AG10803 (cell line): Measurements from ENCODE around the gene TAF11L5.
"Not testable (repeated sequence)": the region's sequence is repeated elsewhere in the genome, so short reads cannot be mapped to it uniquely, and the experiment has no call there.

Experiments used
- DNase-seq: peaks from one replicate; pipeline ENCODE4 v3.0.0; 2010; ENCODE audit warnings: low read depth
- H3K4me3 ChIP-seq: 2 replicates; pipeline ENCODE4 v1.5.1; 2011; ENCODE audit warnings: mild to moderate bottlenecking, low read length, control low read depth
- TF ChIP-seq, protein P1 (sequence below): conservative IDR thresholded peaks from 2 replicates; pipeline ENCODE4 v1.5.1; 2011; ENCODE audit warnings: mild to moderate bottlenecking, low read length, control low read depth, inconsistent platforms

The TAF11L5 gene

GRCh38 chr5:17497446-17497845 is 27.6 kb upstream of the TAF11L5 start:
- TF ChIP-seq, protein P1, sequence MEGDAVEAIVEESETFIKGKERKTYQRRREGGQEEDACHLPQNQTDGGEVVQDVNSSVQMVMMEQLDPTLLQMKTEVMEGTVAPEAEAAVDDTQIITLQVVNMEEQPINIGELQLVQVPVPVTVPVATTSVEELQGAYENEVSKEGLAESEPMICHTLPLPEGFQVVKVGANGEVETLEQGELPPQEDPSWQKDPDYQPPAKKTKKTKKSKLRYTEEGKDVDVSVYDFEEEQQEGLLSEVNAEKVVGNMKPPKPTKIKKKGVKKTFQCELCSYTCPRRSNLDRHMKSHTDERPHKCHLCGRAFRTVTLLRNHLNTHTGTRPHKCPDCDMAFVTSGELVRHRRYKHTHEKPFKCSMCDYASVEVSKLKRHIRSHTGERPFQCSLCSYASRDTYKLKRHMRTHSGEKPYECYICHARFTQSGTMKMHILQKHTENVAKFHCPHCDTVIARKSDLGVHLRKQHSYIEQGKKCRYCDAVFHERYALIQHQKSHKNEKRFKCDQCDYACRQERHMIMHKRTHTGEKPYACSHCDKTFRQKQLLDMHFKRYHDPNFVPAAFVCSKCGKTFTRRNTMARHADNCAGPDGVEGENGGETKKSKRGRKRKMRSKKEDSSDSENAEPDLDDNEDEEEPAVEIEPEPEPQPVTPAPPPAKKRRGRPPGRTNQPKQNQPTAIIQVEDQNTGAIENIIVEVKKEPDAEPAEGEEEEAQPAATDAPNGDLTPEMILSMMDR = no peak
- no peak for DNase-seq
- no peak overlapping the region for H3K4me3 ChIP-seq

- DNase-seq, H3K4me3 ChIP-seq: not testable (repeated sequence)
Measured at GRCh38 chr5:17497931-17498330, 27.1 kb upstream of the TAF11L5 start, which contains the start of gene TAF11L2. Gene TAF11L2 (plus strand): TSS chr5:17498231.

GRCh38 chr5:17511775-17512325 is 13.2 kb upstream of the TAF11L5 start:
- H3K4me3 ChIP-seq = no peak overlapping the region
- TF ChIP-seq, protein P1 = no peak
- no peak for DNase-seq

DNA sequence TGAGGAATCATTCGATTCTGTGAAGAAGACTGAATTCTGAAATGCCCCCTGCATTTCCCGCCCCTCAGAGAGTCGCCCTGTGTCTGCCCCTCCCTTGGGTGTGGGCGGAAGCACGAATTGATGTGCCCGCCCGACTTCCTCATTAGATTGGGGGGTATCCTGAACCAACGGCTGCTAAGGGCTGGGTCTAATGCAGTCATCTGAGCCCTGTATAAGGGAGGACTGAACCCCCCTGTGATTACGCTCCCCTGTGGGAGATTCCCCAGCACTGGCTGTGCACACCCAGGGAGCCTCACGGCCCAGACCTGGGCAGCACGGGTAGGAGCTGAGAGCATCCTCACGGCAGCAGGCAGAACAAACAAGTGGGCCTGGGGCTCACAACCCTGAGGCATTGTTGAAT is 7.5 kb upstream of the TAF11L5 start:
- not testable (repeated sequence) for DNase-seq, H3K4me3 ChIP-seq

- not testable (repeated sequence) for H3K4me3 ChIP-seq, DNase-seq
Measured at GRCh38 chr5:17518067-17518466, 7.0 kb upstream of the TAF11L5 start, which contains the start of gene TAF11L3. Gene TAF11L3 (plus strand): TSS chr5:17518367.

GRCh38 chr5:17519508-17519907 is 5.5 kb upstream of the TAF11L5 start:
- DNase-seq, H3K4me3 ChIP-seq: not testable (repeated sequence)

- H3K4me3 ChIP-seq, DNase-seq: not testable (repeated sequence)
Measured at GRCh38 chr5:17521501-17521900, 3.5 kb upstream of the TAF11L5 start, which contains the start of gene TAF11L4. Gene TAF11L4 (plus strand): TSS chr5:17521801.

DNA sequence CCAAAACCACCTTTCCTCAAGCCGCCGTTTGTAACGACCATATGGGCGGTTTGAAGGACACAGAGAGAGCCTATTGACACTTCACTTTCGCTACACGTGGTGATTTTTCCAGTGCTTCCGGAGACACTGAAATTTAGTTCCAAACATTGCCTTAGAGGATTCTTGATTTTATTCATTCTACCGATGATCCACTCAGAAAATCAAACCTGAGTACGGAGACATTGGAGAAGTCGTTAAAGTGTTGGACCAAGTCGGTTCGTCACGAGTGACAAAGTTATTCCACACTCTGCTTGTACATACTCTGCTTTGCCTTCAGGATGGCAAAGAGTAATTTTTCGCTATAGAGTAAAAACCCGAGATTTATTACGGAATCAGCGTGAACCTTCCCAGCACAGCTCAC is 1.5 kb downstream of the TAF11L5 start:
- DNase-seq = peak; percentile 2

DNA sequence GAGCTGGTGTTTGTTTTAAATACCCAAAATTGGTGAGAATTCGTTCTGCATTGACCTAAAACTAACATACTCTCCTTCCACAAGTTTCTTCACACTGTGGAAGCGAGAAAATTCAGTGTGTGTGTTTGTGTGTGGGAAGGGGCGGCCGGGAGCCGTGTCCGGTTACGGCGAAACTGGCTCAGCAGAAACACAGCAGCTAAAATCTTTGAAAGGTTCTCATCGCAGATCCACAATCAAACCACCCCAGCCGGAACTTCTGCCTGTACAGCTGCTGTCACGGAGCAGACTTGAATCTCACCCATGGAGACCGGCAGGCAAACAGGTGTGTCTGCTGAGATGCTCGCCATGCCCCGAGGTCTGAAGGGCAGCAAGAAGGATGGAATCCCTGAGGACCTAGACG is 3.3 kb downstream of the TAF11L5 start, which contains the start of gene TAF11L6:
TSS of gene TAF11L6 (plus strand) at position 301 of the 400 bp plus-strand sequence.
- H3K4me3 ChIP-seq, DNase-seq: not testable (repeated sequence)

More for the DNA sequence above, 1.5 kb downstream of the TAF11L5 start:
- H3K4me3 ChIP-seq = not testable (repeated sequence)
